Activated T-helper 1 cell treated with anti-CD3 and anti-CD28 coated beads, Interleukin-12 subunit alpha, Interleukin-12 subunit beta, Interleukin-2, Interleukin-4 antibody, amounts not matched to agents 30 ng/mL and 10 ng/mL and 1 ng/mL, durations not matched to agents 14 hours and 24 hours and 36 hours (primary cell): ENCODE measurements around the gene NOL4L. TPM values are rescaled to one million over a fixed set of nuclear protein-coding genes. Genes with fewer than 3 reads are reported as not detected.
"Not testable (repeated sequence)": the region's sequence is repeated elsewhere in the genome, so short reads cannot be mapped to it uniquely, and the experiment has no call there.

Source experiments
- DNase-seq: peaks from one replicate; pipeline ENCODE4 v3.0.0; 2021; ENCODE audit warnings: low spot score
- H3K27ac Mint-ChIP-seq: one replicate; pipeline ENCODE4 v1.8.0; 2021; ENCODE audit warnings: mild to moderate bottlenecking, mixed read lengths
- H3K27me3 Mint-ChIP-seq: one replicate; pipeline ENCODE4 v1.8.0; 2022; ENCODE audit warnings: mild to moderate bottlenecking, moderate library complexity, mixed read lengths; ENCODE audit not compliant: insufficient read depth
- H3K36me3 Mint-ChIP-seq: one replicate; pipeline ENCODE4 v1.8.0; 2021; ENCODE audit warnings: low read depth, mixed read lengths
- H3K4me1 Mint-ChIP-seq: one replicate; pipeline ENCODE4 v1.8.0; 2021; ENCODE audit warnings: low read depth, mixed read lengths
- H3K4me3 Mint-ChIP-seq: one replicate; pipeline ENCODE4 v1.8.0; 2021; ENCODE audit warnings: mild to moderate bottlenecking, moderate library complexity, mixed read lengths
- H3K9me3 Mint-ChIP-seq: one replicate; pipeline ENCODE4 v1.8.0; 2021; ENCODE audit warnings: mixed read lengths
- intact Hi-C: fragments of 100-400 bp; cut with micrococcal nuclease; formaldehyde crosslinking; loops from one replicate; pipeline ENCODE4 v1.15.1; 2024
- total RNA-seq: library from RNA; stranded (reverse); gene quantifications from 2 replicates; pipeline ENCODE4 v1.2.3, GENCODE V29; 2022

The NOL4L gene
- total RNA-seq, 1 donor from 2014 or later: 14.3 TPM

- Mint-ChIP-seq H3K36me3 (peaks cover 2% of the 10 kb centered on the region), H3K9me3 (no peaks in the 10 kb centered on the region), H3K4me3 (no peak overlapping the region), H3K27me3 (peaks cover 3% of the 10 kb centered on the region), H3K27ac (no peak overlapping the region), H3K4me1 (peaks cover 5% of the 10 kb centered on the region)
- intact Hi-C loops: no loop called here
- no peak for DNase-seq
Observed at GRCh38 chr20:32474717-32474966, 110.5 kb downstream of the NOL4L start.

GRCh38 chr20:32474009-32474716 is 111.0 kb downstream of the NOL4L start:
- H3K36me3 Mint-ChIP-seq: peaks cover 2% of the 10 kb centered on the region
- DNase-seq: no peak
- no peak overlapping the region for H3K4me3 Mint-ChIP-seq
- peaks cover 5% of the 10 kb centered on the region for H3K4me1 Mint-ChIP-seq
- no peaks in the 10 kb centered on the region for H3K9me3 Mint-ChIP-seq
- peaks cover 3% of the 10 kb centered on the region for H3K27me3 Mint-ChIP-seq
- no peak overlapping the region for H3K27ac Mint-ChIP-seq
- intact Hi-C loops: no loop called here

- H3K36me3 Mint-ChIP-seq: peaks cover 2% of the 10 kb centered on the region
- no peak overlapping the region for H3K4me3 Mint-ChIP-seq
- no peak for DNase-seq
- H3K27me3 Mint-ChIP-seq: peaks cover under 1% of the 10 kb centered on the region
- intact Hi-C loops: no loop called here
- H3K9me3 Mint-ChIP-seq: no peaks in the 10 kb centered on the region
- H3K4me1 Mint-ChIP-seq: peaks cover 5% of the 10 kb centered on the region
- no peak overlapping the region for H3K27ac Mint-ChIP-seq
Observed at GRCh38 chr20:32473231-32474008, 111.7 kb downstream of the NOL4L start.

- H3K36me3 Mint-ChIP-seq: peaks cover 2% of the 10 kb centered on the region
- H3K4me1 Mint-ChIP-seq: peaks cover 5% of the 10 kb centered on the region
- H3K27ac Mint-ChIP-seq: no peak overlapping the region
- H3K9me3 Mint-ChIP-seq: no peaks in the 10 kb centered on the region
- H3K27me3 Mint-ChIP-seq: no peaks in the 10 kb centered on the region
- intact Hi-C loops: no loop called here
- no peak for DNase-seq
- no peak overlapping the region for H3K4me3 Mint-ChIP-seq
Observed at GRCh38 chr20:32472581-32473207, 112.4 kb downstream of the NOL4L start.

GRCh38 chr20:32470940-32471339 is 114.2 kb downstream of the NOL4L start:
- H3K4me3 Mint-ChIP-seq: no peak overlapping the region
- peaks cover under 1% of the 10 kb centered on the region for H3K36me3 Mint-ChIP-seq
- no peak overlapping the region for H3K27ac Mint-ChIP-seq
- DNase-seq: no peak
- H3K27me3 Mint-ChIP-seq: no peaks in the 10 kb centered on the region
- H3K4me1 Mint-ChIP-seq: no peaks in the 10 kb centered on the region
- H3K9me3 Mint-ChIP-seq: no peaks in the 10 kb centered on the region
- intact Hi-C loops: no loop called here

- no peaks in the 10 kb centered on the region for H3K27me3 Mint-ChIP-seq
- no peaks in the 10 kb centered on the region for H3K4me1 Mint-ChIP-seq
- H3K36me3 Mint-ChIP-seq: no peaks in the 10 kb centered on the region
- H3K4me3 Mint-ChIP-seq: no peak overlapping the region
- H3K27ac Mint-ChIP-seq: no peak overlapping the region
- no peak for DNase-seq
- no peaks in the 10 kb centered on the region for H3K9me3 Mint-ChIP-seq
- intact Hi-C loops: no loop called here
Observed at GRCh38 chr20:32470025-32470861, 114.9 kb downstream of the NOL4L start.

GRCh38 chr20:32468860-32469259 is 116.3 kb downstream of the NOL4L start:
- DNase-seq: no peak
- Mint-ChIP-seq H3K4me1 (no peaks in the 10 kb centered on the region), H3K4me3 (no peak overlapping the region), H3K9me3 (no peaks in the 10 kb centered on the region), H3K27ac (no peak overlapping the region), H3K36me3 (no peaks in the 10 kb centered on the region), H3K27me3 (no peaks in the 10 kb centered on the region)
- intact Hi-C loops: no loop called here

GRCh38 chr20:32468313-32468640 is 116.9 kb downstream of the NOL4L start:
- Mint-ChIP-seq H3K4me3 (no peak overlapping the region), H3K4me1 (no peaks in the 10 kb centered on the region), H3K9me3 (no peaks in the 10 kb centered on the region), H3K27ac (no peak overlapping the region), H3K27me3 (no peaks in the 10 kb centered on the region), H3K36me3 (no peaks in the 10 kb centered on the region)
- intact Hi-C loops: no loop called here
- no peak for DNase-seq

GRCh38 chr20:32467506-32468312 is 117.4 kb downstream of the NOL4L start:
- Mint-ChIP-seq H3K4me3 (no peak overlapping the region), H3K27ac (no peak overlapping the region), H3K4me1 (no peaks in the 10 kb centered on the region), H3K36me3 (no peaks in the 10 kb centered on the region), H3K9me3 (no peaks in the 10 kb centered on the region), H3K27me3 (no peaks in the 10 kb centered on the region)
- intact Hi-C loops: no loop called here
- DNase-seq: no peak

- no peaks in the 10 kb centered on the region for H3K27me3 Mint-ChIP-seq
- no peaks in the 10 kb centered on the region for H3K36me3 Mint-ChIP-seq
- no peak overlapping the region for H3K4me3 Mint-ChIP-seq
- no peak overlapping the region for H3K27ac Mint-ChIP-seq
- intact Hi-C loops: no loop called here
- no peaks in the 10 kb centered on the region for H3K4me1 Mint-ChIP-seq
- no peak for DNase-seq
- H3K9me3 Mint-ChIP-seq: no peaks in the 10 kb centered on the region
Observed at GRCh38 chr20:32466739-32467505, 118.2 kb downstream of the NOL4L start.

- H3K9me3 Mint-ChIP-seq, H3K27ac Mint-ChIP-seq, H3K4me1 Mint-ChIP-seq, H3K4me3 Mint-ChIP-seq, H3K36me3 Mint-ChIP-seq, DNase-seq, intact Hi-C loops, H3K27me3 Mint-ChIP-seq: not testable (repeated sequence)
Observed at GRCh38 chr20:32465901-32466675, 119.0 kb downstream of the NOL4L start.
